GM12801 (cell line): ENCODE data around the gene UBE2C.

ENCODE experiments used
- CTCF ChIP-seq: IDR thresholded peaks from one replicate; pipeline ENCODE4 v1.5.1; 2011; ENCODE audit warnings: control low read depth; ENCODE audit not compliant: insufficient read length; ENCODE audit errors: extremely low read depth

The UBE2C gene

GRCh38 chr20:45841407-45842129 lies 29.1 kb downstream of the UBE2C start:
- no peak for TF ChIP-seq CTCF

DNA sequence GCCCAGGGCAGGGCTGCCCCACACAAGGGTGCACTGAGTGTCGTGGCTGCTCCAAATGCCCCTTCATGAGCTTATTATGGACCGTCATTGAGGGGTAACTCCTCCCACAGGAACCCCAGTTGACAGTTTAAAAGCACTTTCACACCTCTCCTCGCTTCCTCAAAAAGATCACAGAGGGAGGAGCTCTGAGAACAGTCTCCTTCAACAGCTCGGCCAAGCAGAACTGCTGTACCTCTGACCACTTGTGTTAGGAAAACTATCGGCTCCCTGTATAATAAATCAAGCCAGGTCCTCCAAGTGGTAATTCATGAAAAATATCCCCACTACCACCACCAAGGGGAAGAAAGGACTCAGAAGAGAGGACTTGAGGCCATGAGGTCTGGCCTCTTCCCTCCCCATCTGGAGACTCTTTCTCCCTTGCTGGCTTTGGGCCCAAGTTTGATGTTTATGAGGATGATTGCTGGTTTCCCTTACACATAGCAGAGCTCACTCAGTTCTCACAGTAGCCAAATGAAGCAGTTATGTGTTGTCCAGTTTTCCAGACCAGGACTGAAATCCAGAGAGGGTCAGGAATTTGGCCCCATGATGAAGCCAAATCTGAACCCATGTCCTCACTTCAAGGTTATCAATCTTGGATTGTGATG lies 29.8 kb downstream of the UBE2C start:
- TF ChIP-seq CTCF, result no peak

GRCh38 chr20:45843506-45843905 lies 31.1 kb downstream of the UBE2C start:
- TF ChIP-seq CTCF, result no peak

- TF ChIP-seq CTCF, result no peak
These were observed 33.0 kb downstream of the UBE2C start for GRCh38 chr20:45845452-45845851.

DNA sequence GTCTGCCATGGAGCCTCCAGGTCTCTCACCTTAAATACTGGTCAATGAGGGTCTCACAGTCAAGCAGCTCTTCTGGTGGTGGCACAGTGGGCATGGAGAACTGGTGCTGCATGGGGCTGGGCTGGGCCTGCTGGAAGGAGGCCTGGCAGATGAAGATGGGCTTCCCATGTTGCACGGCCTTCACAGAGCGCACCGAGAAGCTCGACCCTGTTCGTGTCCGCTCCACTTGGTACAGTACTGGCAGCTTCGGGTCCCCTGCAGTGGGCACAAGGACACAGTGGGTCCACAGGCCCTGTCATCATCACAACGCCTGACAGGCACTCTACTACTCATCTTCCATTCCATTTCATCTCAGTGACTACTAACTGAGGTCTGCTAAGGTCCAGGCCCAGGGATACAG lies 36.0 kb downstream of the UBE2C start:
- TF ChIP-seq CTCF, result no peak

DNA sequence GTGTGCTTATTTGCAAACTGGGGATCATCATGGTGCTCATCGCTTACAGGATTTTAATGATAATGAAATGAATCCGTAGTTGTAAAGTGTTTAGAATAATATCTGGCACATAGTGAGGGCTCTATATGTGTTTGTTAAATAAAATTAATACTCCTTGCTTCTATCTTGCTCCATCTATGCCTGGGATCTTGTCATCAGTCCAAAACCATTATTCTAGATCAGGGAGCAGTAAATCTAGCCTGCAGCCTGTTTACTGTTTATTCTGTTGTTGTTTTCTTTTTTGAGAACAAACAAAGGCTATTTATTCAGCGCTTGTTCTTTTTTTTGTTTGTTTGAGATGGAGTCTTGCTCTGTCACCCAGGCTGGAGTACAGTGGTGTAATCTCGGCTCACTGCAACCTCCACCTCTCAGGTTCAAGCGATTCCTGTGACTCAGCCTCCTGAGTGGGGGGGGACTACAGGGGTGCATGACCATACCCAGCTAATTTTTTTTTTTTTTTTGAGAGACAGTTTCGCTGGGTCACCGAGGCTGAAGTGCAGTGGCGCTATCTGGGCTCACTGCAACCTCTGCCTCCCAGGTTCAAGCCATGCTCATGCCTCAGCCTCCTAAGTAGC lies 36.6 kb downstream of the UBE2C start:
- no peak for TF ChIP-seq CTCF

DNA sequence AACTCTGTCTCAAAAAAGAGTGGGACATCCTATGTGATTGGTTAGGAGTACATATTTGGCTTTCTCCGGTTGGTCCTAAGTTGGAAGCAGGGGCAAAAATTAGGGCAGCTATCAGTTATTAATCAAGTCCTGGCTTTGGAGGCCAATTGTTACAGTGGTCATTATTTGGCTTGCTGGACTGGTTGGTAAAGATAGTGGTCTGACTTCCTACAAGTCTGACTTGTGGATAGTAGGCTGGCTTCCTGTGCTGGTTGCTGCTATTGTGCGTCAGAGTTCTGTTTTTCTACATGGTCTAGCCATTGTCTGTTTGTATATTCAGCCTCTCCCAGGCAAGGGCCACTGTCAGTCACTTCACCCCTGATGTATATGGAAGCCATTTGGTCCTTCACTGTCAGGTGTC lies 37.8 kb downstream of the UBE2C start:
- TF ChIP-seq CTCF, result no peak
